GM23338 (cell line): ENCODE measurements around the gene TULP4. TPM values are rescaled to one million over a fixed set of nuclear protein-coding genes. Genes with fewer than 3 reads are reported as not detected.

Experiments
- ATAC-seq: fragments of 200-7000 bp; cut with Tn5 transposase; 3 replicates; pipeline ENCODE4 v1.9.1; 2020
- DNase-seq: peaks from one replicate; pipeline ENCODE4 v3.0.0-alpha.2; 2015; ENCODE audit warnings: low spot score
- H2AFZ ChIP-seq: fragments of 200-600 bp; sonication (generic); 2 replicates; pipeline ENCODE4 v1.8.0; 2016; ENCODE audit warnings: antibody characterized with exemption, mild to moderate bottlenecking, moderate library complexity
- H3F3A ChIP-seq: fragments of 200-600 bp; sonication (generic); replicated peaks from 2 replicates; pipeline ENCODE4 v1.8.0; 2017; ENCODE audit warnings: antibody characterized with exemption, mixed run types, low read depth
- H3K27ac ChIP-seq: fragments of 200-600 bp; sonication (generic); 2 replicates; pipeline ENCODE4 v1.6.1; 2016; ENCODE audit warnings: low read depth
- H3K27me3 ChIP-seq: fragments of 200-600 bp; sonication (generic); 2 replicates; pipeline ENCODE4 v1.8.0; 2016; ENCODE audit warnings: mild to moderate bottlenecking, mixed run types, moderate library complexity; ENCODE audit not compliant: insufficient read depth
- H3K36me3 ChIP-seq: fragments of 200-600 bp; sonication (generic); 2 replicates; pipeline ENCODE4 v1.8.0; 2016; ENCODE audit warnings: mild to moderate bottlenecking; ENCODE audit not compliant: insufficient read depth
- H3K4me1 ChIP-seq: fragments of 200-600 bp; sonication (generic); 2 replicates; pipeline ENCODE4 v1.8.0; 2016; ENCODE audit warnings: mild to moderate bottlenecking, moderate library complexity; ENCODE audit not compliant: insufficient read depth
- H3K4me2 ChIP-seq: fragments of 200-600 bp; sonication (generic); 2 replicates; pipeline ENCODE4 v1.7.1; 2017; ENCODE audit warnings: mixed run types
- H3K4me3 ChIP-seq: fragments of 200-600 bp; sonication (generic); 2 replicates; pipeline ENCODE4 v1.6.1; 2016; ENCODE audit warnings: mixed run types
- H3K79me2 ChIP-seq: fragments of 200-600 bp; sonication (generic); replicated peaks from 2 replicates; pipeline ENCODE4 v1.8.0; 2017; ENCODE audit warnings: mild to moderate bottlenecking; ENCODE audit not compliant: insufficient read depth
- H3K9me2 ChIP-seq: fragments of 200-600 bp; sonication (generic); 2 replicates; pipeline ENCODE4 v1.8.0; 2017; ENCODE audit not compliant: insufficient read depth
- H4K20me1 ChIP-seq: fragments of 200-600 bp; sonication (generic); replicated peaks from 2 replicates; pipeline ENCODE4 v1.8.0; 2017; ENCODE audit warnings: mild to moderate bottlenecking; ENCODE audit not compliant: insufficient read depth
- H3K27ac Mint-ChIP-seq: 2 replicates; pipeline ENCODE4 v1.8.0; 2020; ENCODE audit warnings: inconsistent platforms, mild to moderate bottlenecking, moderate library complexity, mixed read lengths
- H3K27me3 Mint-ChIP-seq: 3 replicates; pipeline ENCODE4 v1.8.0; 2022; ENCODE audit warnings: low read depth, mild to moderate bottlenecking, moderate library complexity, mixed read lengths, inconsistent platforms; ENCODE audit not compliant: insufficient read depth, poor library complexity
- H3K36me3 Mint-ChIP-seq: 3 replicates; pipeline ENCODE4 v1.8.0; 2021; ENCODE audit warnings: low read depth, mild to moderate bottlenecking, inconsistent platforms, moderate library complexity, mixed read lengths
- H3K4me1 Mint-ChIP-seq: 3 replicates; pipeline ENCODE4 v1.8.0; 2020; ENCODE audit warnings: mild to moderate bottlenecking, inconsistent platforms, mixed read lengths
- H3K4me3 Mint-ChIP-seq: 3 replicates; pipeline ENCODE4 v1.8.0; 2021; ENCODE audit warnings: moderate library complexity, mild to moderate bottlenecking, inconsistent platforms, mixed read lengths
- H3K9me3 Mint-ChIP-seq: 3 replicates; pipeline ENCODE4 v1.8.0; 2020; ENCODE audit warnings: moderate library complexity, mild to moderate bottlenecking, inconsistent platforms, mixed read lengths
- CREB1 ChIP-seq: fragments of 250-450 bp; sonication (Bioruptor Pico); IDR thresholded peaks from 2 replicates; pipeline ENCODE4 v1.5.0; 2020; ENCODE audit warnings: low read depth, mild to moderate bottlenecking, moderate library complexity
- EZH2 ChIP-seq: fragments of 200-600 bp; sonication (generic); IDR thresholded peaks from one replicate; pipeline ENCODE4 v1.8.0; 2017; ENCODE audit warnings: antibody characterized with exemption, mild to moderate bottlenecking, low read depth; ENCODE audit not compliant: unreplicated experiment
- EZH2phosphoT487 ChIP-seq: fragments of 200-600 bp; sonication (generic); IDR thresholded peaks from one replicate; pipeline ENCODE4 v1.8.1; 2018; ENCODE audit warnings: antibody characterized with exemption; ENCODE audit not compliant: unreplicated experiment
- JUNB ChIP-seq: IDR thresholded peaks from one replicate; pipeline ENCODE4 v1.6.1; 2016; ENCODE audit warnings: antibody characterized with exemption; ENCODE audit not compliant: unreplicated experiment
- NANOG ChIP-seq: IDR thresholded peaks from 2 replicates; pipeline ENCODE4 v1.6.1; 2016; ENCODE audit warnings: antibody characterized with exemption, borderline replicate concordance
- POLR2AphosphoS5 ChIP-seq: IDR thresholded peaks from 2 replicates; pipeline ENCODE4 v1.6.1; 2016; ENCODE audit warnings: antibody characterized with exemption, low read depth
- STAT1 ChIP-seq: IDR thresholded peaks from one replicate; pipeline ENCODE4 v1.6.1; 2016; ENCODE audit warnings: antibody characterized with exemption; ENCODE audit not compliant: unreplicated experiment
- ZNF114 ChIP-seq: fragments of 250-450 bp; sonication (Bioruptor Pico); IDR thresholded peaks from 2 replicates; pipeline ENCODE4 v1.5.0; 2020; ENCODE audit warnings: mild to moderate bottlenecking, moderate library complexity
- ZNF331 ChIP-seq: fragments of 250-450 bp; sonication (Bioruptor Pico); IDR thresholded peaks from 2 replicates; pipeline ENCODE4 v1.5.0; 2020; ENCODE audit warnings: low read depth, mild to moderate bottlenecking, moderate library complexity
- polyA plus RNA-seq: library from polyadenylated mRNA; unstranded; fragments of >200 nt; fragmentation: Nextera tagmentation; extraction: Ambion mirVana; gene quantifications from 2 replicates; pipeline ENCODE4 v1.2.1, GENCODE V29; 2016
- total RNA-seq: library from RNA; depleted of rRNA; stranded (reverse); fragments of >200 nt; shearing (Covaris generic); gene quantifications from 2 replicates; pipeline ENCODE4 v1.2.3, GENCODE V29; 2014
- TF ChIP-seq, protein P1 (sequence below): IDR thresholded peaks from one replicate; pipeline ENCODE4 v1.6.1; 2018; ENCODE audit warnings: antibody characterized with exemption; ENCODE audit not compliant: unreplicated experiment
- TF ChIP-seq, protein P2 (sequence below): fragments of 250-450 bp; sonication (Bioruptor Pico); IDR thresholded peaks from 2 replicates; pipeline ENCODE4 v1.5.0; 2020; ENCODE audit warnings: mild to moderate bottlenecking, moderate library complexity
- TF ChIP-seq, protein P3 (sequence below), 2 experiments: fragments of 200-600 bp in 1 of 2; sonication (generic) in 1 of 2; conservative IDR thresholded peaks; 2 replicates each; pipeline versions ENCODE4 v1.5.1 to v1.6.1; 2016 to 2017; ENCODE audit warnings: antibody characterized with exemption in 2 of 2, low read depth in 2 of 2, mild to moderate bottlenecking in 2 of 2, moderate library complexity in 1 of 2

The TULP4 gene
- total and polyA plus RNA-seq, 2 experiments from 2014 or later = 31.2 to 50.2 TPM

DNA sequence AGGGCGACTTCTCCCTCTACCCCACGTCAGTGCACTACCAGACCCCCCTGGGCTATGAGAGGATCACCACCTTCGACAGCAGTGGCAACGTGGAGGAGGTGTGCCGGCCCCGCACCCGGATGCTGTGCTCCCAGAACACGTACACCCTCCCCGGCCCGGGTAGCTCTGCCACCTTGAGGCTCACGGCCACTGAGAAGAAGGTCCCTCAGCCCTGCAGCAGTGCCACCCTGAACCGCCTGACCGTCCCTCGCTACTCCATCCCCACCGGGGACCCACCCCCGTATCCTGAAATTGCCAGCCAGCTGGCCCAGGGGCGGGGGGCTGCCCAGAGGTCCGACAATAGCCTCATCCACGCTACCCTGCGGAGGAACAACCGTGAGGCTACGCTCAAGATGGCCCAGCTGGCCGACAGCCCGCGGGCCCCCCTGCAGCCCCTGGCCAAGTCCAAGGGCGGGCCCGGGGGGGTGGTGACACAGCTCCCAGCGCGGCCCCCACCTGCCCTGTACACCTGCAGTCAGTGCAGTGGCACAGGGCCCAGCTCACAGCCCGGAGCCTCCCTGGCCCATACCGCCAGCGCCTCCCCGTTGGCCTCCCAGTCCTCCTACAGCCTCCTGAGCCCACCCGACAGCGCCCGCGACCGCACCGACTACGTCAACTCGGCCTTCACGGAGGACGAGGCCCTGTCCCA, 190.1 kb downstream of the TULP4 start:
- no peak overlapping the region for H3K27ac ChIP-seq
- no peaks in the 10 kb centered on the region for H3F3A ChIP-seq
- H3K4me1 ChIP-seq = no peaks in the 10 kb centered on the region
- Mint-ChIP-seq H3K36me3 (peaks cover 27% of the 10 kb centered on the region), H3K4me3 (no peak overlapping the region), H3K4me1 (peaks cover 3% of the 10 kb centered on the region; the same call in 2 of the 3 replicates), H3K27ac (no peak overlapping the region), H3K27me3 (peaks cover 15% of the 10 kb centered on the region), H3K9me3 (no peaks in the 10 kb centered on the region)
- DNase-seq (no peak), ATAC-seq (no peak)
- no peak overlapping the region for H3K4me3 ChIP-seq
- H3K9me2 ChIP-seq = no peaks in the 10 kb centered on the region
- no peaks in the 10 kb centered on the region for H4K20me1 ChIP-seq
- H3K79me2 ChIP-seq = no peaks in the 10 kb centered on the region
- no peak overlapping the region for H3K4me2 ChIP-seq
- H3K36me3 ChIP-seq = 0 out of 2 replicates have a peak, but pooled peaks cover 7% of the 10 kb centered on the region
- H3K27me3 ChIP-seq = no peaks in the 10 kb centered on the region
- TF ChIP-seq NANOG (no peak), POLR2AphosphoS5 (no peak), CREB1 (CRISPR knock-in tag) (no peak), EZH2phosphoT487 (no peak), JUNB (no peak), ZNF114 (no peak), EZH2 (no peak), ZNF331 (CRISPR knock-in tag) (no peak), STAT1 (no peak)
- TF ChIP-seq, protein P1, sequence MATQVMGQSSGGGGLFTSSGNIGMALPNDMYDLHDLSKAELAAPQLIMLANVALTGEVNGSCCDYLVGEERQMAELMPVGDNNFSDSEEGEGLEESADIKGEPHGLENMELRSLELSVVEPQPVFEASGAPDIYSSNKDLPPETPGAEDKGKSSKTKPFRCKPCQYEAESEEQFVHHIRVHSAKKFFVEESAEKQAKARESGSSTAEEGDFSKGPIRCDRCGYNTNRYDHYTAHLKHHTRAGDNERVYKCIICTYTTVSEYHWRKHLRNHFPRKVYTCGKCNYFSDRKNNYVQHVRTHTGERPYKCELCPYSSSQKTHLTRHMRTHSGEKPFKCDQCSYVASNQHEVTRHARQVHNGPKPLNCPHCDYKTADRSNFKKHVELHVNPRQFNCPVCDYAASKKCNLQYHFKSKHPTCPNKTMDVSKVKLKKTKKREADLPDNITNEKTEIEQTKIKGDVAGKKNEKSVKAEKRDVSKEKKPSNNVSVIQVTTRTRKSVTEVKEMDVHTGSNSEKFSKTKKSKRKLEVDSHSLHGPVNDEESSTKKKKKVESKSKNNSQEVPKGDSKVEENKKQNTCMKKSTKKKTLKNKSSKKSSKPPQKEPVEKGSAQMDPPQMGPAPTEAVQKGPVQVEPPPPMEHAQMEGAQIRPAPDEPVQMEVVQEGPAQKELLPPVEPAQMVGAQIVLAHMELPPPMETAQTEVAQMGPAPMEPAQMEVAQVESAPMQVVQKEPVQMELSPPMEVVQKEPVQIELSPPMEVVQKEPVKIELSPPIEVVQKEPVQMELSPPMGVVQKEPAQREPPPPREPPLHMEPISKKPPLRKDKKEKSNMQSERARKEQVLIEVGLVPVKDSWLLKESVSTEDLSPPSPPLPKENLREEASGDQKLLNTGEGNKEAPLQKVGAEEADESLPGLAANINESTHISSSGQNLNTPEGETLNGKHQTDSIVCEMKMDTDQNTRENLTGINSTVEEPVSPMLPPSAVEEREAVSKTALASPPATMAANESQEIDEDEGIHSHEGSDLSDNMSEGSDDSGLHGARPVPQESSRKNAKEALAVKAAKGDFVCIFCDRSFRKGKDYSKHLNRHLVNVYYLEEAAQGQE = no peak
- TF ChIP-seq, protein P2, sequence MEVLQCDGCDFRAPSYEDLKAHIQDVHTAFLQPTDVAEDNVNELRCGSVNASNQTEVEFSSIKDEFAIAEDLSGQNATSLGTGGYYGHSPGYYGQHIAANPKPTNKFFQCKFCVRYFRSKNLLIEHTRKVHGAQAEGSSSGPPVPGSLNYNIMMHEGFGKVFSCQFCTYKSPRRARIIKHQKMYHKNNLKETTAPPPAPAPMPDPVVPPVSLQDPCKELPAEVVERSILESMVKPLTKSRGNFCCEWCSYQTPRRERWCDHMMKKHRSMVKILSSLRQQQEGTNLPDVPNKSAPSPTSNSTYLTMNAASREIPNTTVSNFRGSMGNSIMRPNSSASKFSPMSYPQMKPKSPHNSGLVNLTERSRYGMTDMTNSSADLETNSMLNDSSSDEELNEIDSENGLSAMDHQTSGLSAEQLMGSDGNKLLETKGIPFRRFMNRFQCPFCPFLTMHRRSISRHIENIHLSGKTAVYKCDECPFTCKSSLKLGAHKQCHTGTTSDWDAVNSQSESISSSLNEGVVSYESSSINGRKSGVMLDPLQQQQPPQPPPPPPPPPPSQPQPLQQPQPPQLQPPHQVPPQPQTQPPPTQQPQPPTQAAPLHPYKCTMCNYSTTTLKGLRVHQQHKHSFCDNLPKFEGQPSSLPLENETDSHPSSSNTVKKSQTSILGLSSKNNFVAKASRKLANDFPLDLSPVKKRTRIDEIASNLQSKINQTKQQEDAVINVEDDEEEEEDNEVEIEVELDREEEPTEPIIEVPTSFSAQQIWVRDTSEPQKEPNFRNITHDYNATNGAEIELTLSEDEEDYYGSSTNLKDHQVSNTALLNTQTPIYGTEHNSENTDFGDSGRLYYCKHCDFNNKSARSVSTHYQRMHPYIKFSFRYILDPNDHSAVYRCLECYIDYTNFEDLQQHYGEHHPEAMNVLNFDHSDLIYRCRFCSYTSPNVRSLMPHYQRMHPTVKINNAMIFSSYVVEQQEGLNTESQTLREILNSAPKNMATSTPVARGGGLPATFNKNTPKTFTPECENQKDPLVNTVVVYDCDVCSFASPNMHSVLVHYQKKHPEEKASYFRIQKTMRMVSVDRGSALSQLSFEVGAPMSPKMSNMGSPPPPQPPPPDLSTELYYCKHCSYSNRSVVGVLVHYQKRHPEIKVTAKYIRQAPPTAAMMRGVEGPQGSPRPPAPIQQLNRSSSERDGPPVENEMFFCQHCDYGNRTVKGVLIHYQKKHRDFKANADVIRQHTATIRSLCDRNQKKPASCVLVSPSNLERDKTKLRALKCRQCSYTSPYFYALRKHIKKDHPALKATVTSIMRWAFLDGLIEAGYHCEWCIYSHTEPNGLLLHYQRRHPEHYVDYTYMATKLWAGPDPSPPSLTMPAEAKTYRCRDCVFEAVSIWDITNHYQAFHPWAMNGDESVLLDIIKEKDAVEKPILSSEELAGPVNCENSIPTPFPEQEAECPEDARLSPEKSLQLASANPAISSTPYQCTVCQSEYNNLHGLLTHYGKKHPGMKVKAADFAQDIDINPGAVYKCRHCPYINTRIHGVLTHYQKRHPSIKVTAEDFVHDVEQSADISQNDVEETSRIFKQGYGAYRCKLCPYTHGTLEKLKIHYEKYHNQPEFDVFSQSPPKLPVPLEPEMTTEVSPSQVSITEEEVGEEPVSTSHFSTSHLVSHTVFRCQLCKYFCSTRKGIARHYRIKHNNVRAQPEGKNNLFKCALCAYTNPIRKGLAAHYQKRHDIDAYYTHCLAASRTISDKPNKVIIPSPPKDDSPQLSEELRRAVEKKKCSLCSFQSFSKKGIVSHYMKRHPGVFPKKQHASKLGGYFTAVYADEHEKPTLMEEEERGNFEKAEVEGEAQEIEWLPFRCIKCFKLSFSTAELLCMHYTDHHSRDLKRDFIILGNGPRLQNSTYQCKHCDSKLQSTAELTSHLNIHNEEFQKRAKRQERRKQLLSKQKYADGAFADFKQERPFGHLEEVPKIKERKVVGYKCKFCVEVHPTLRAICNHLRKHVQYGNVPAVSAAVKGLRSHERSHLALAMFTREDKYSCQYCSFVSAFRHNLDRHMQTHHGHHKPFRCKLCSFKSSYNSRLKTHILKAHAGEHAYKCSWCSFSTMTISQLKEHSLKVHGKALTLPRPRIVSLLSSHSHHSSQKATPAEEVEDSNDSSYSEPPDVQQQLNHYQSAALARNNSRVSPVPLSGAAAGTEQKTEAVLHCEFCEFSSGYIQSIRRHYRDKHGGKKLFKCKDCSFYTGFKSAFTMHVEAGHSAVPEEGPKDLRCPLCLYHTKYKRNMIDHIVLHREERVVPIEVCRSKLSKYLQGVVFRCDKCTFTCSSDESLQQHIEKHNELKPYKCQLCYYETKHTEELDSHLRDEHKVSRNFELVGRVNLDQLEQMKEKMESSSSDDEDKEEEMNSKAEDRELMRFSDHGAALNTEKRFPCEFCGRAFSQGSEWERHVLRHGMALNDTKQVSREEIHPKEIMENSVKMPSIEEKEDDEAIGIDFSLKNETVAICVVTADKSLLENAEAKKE (CRISPR knock-in tag) = no peak
- TF ChIP-seq, protein P3, sequence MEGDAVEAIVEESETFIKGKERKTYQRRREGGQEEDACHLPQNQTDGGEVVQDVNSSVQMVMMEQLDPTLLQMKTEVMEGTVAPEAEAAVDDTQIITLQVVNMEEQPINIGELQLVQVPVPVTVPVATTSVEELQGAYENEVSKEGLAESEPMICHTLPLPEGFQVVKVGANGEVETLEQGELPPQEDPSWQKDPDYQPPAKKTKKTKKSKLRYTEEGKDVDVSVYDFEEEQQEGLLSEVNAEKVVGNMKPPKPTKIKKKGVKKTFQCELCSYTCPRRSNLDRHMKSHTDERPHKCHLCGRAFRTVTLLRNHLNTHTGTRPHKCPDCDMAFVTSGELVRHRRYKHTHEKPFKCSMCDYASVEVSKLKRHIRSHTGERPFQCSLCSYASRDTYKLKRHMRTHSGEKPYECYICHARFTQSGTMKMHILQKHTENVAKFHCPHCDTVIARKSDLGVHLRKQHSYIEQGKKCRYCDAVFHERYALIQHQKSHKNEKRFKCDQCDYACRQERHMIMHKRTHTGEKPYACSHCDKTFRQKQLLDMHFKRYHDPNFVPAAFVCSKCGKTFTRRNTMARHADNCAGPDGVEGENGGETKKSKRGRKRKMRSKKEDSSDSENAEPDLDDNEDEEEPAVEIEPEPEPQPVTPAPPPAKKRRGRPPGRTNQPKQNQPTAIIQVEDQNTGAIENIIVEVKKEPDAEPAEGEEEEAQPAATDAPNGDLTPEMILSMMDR (conservative IDR thresholded peaks at IDR 0.05; ENCODE audit: low read depth in 2 of 2) = no peak
- no peak overlapping the region for H2AFZ ChIP-seq
